HepG2 (cell line): ENCODE measurements around the gene HEATR5B. TPM values are rescaled to one million over a fixed set of nuclear protein-coding genes. Genes with fewer than 3 reads are reported as not detected.

Source experiments
- CBX2 ChIP-seq, 2 experiments: fragments of 200-600 bp in 1 of 2; sonication (generic); formaldehyde crosslinking in 1 of 2; IDR thresholded peaks; 2 replicates each; pipeline versions ENCODE4 v1.7.0 to v1.8.1; 2018 to 2022; ENCODE audit warnings: low read depth in 2 of 2, low read length in 1 of 2, mild to moderate bottlenecking in 1 of 2, missing genetic modification reagents in 1 of 2
- MTA1 ChIP-seq: sonication (generic); formaldehyde crosslinking; IDR thresholded peaks from 2 replicates; pipeline ENCODE4 v1.4.0; 2020; ENCODE audit warnings: missing genetic modification reagents, mild to moderate bottlenecking, borderline replicate concordance
- NFE2 ChIP-seq: sonication (generic); formaldehyde crosslinking; IDR thresholded peaks from 2 replicates; pipeline ENCODE4 v1.4.0; 2020; ENCODE audit warnings: missing genetic modification reagents
- PHB2 ChIP-seq: fragments of 450-650 bp; IDR thresholded peaks from 2 replicates; pipeline ENCODE4 v1.6.1; 2018; ENCODE audit not compliant: partially characterized antibody
- SRSF1 ChIP-seq: fragments of 200-400 bp; formaldehyde crosslinking; optimal IDR thresholded peaks from 2 replicates; pipeline ENCODE3; 2017; ENCODE audit warnings: mild to moderate bottlenecking, low read depth, low read length, moderate library complexity
- U2AF2 ChIP-seq: fragments of 200-400 bp; formaldehyde crosslinking; IDR thresholded peaks from 2 replicates; pipeline ENCODE4 v1.6.1; 2017; ENCODE audit warnings: low read depth, mild to moderate bottlenecking, low read length
- ZNF17 ChIP-seq: sonication (generic); formaldehyde crosslinking; IDR thresholded peaks from 2 replicates; pipeline ENCODE4 v1.5.0; 2020; ENCODE audit warnings: mild to moderate bottlenecking, missing genetic modification reagents
- ZNF205 ChIP-seq: IDR thresholded peaks from 2 replicates; pipeline ENCODE4 v1.6.1; 2018; ENCODE audit warnings: missing biosample characterization, missing genetic modification reagents
- ZNF280D ChIP-seq: sonication (generic); formaldehyde crosslinking; IDR thresholded peaks from 2 replicates; pipeline ENCODE4 v1.5.1; 2020; ENCODE audit warnings: mild to moderate bottlenecking, missing genetic modification reagents
- ZNF431 ChIP-seq: sonication (generic); formaldehyde crosslinking; IDR thresholded peaks from 2 replicates; pipeline ENCODE4 v1.9.0; 2022; ENCODE audit warnings: missing genetic modification reagents, low read depth, mild to moderate bottlenecking, borderline replicate concordance
- polyA plus RNA-seq, 8 experiments: library from polyadenylated mRNA; depleted of rRNA in 3 of 8; stranded (reverse) in 7 of 8; unstranded in 1 of 8; fragments of >200 nt; fragmentation: Illumina TruSeq in 4 of 8; extraction: Trizol in 4 of 8; gene quantifications; 2 replicates each; pipeline versions ENCODE4 v1.2.1 to v1.2.3, GENCODE V29; 2011 to 2016; ENCODE audit warnings: low read depth in 4 of 8, missing spikeins in 1 of 8, mixed read lengths in 1 of 8; ENCODE audit not compliant: insufficient read depth in 1 of 8
- total RNA-seq, 5 experiments: library from RNA; depleted of rRNA; stranded (reverse); fragments of >200 nt; fragmentation: Illumina TruSeq; extraction: Trizol; gene quantifications; 2 replicates each; pipeline ENCODE4 v1.2.3, GENCODE V29; 2016; ENCODE audit warnings: low read depth in 1 of 5

Gene HEATR5B
- total and polyA plus RNA-seq, 2 of the 13 experiments (the other 11 are each of a cell fraction or from before 2014, with no cell fraction given): 12.7 to 16.3 TPM

- TF ChIP-seq ZNF431 (CRISPR knock-in tag) (no peak), CBX2 (IDR thresholded peaks at IDR 0.05; ENCODE audit: low read depth, low read length) (no peak), CBX2 (CRISPR knock-in tag; IDR thresholded peaks at IDR 0.05; ENCODE audit: low read depth) (no peak), ZNF17 (no peak), SRSF1 (no peak), ZNF205 (no peak), PHB2 (no peak), U2AF2 (no peak), ZNF280D (CRISPR knock-in tag) (0 out of 2 replicates have a peak, but pooled peaks have one; percentile 33), NFE2 (no peak), MTA1 (CRISPR knock-in tag) (no peak)
These were observed 58.1 kb downstream of the HEATR5B start (continued) for GRCh38 chr2:37026050-37026449.
